Stimulated activated effector memory CD8-positive, alpha-beta T cell treated with anti-CD3 and anti-CD28 coated beads, Interleukin-12 subunit alpha, Interleukin-12 subunit beta, amount 100 ng/mL, for 72 hours (primary cell): ENCODE measurements around the gene SLC35F3.

Experiments
- ATAC-seq: fragments of 150-1000 bp; cut with Tn5 transposase; 2 replicates; pipeline ENCODE4 v1.10.0; 2021
- DNase-seq, 2 donors: peaks; one replicate each; pipeline ENCODE4 v3.0.0; 2021 to 2022; ENCODE audit warnings: low spot score in 2 of 2
- H3K27ac Mint-ChIP-seq: one replicate; pipeline ENCODE4 v1.8.0; 2022; ENCODE audit warnings: mild to moderate bottlenecking, mixed read lengths
- H3K36me3 Mint-ChIP-seq: one replicate; pipeline ENCODE4 v1.8.0; 2022; ENCODE audit warnings: mild to moderate bottlenecking, mixed read lengths
- H3K4me1 Mint-ChIP-seq: one replicate; pipeline ENCODE4 v1.8.0; 2022; ENCODE audit warnings: mixed read lengths
- H3K4me3 Mint-ChIP-seq: one replicate; pipeline ENCODE4 v1.8.0; 2022; ENCODE audit warnings: mild to moderate bottlenecking, mixed read lengths
- H3K9me3 Mint-ChIP-seq: one replicate; pipeline ENCODE4 v1.8.0; 2022; ENCODE audit warnings: mixed read lengths

The SLC35F3 gene

GRCh38 chr1:234272656-234273312 lies 368.3 kb downstream of the SLC35F3 start:
- H3K36me3 Mint-ChIP-seq = peaks cover 9% of the 10 kb centered on the region

GRCh38 chr1:234273981-234274380 lies 369.5 kb downstream of the SLC35F3 start:
- no peak overlapping the region for H3K27ac Mint-ChIP-seq
- ATAC-seq = no peak

More at GRCh38 chr1:234272656-234273312, 368.3 kb downstream of the SLC35F3 start:
- DNase-seq (no peak), ATAC-seq (no peak)
- Mint-ChIP-seq H3K9me3 (no peaks in the 10 kb centered on the region), H3K27ac (no peak overlapping the region), H3K4me3 (no peak overlapping the region), H3K4me1 (peaks cover 34% of the 10 kb centered on the region)

GRCh38 chr1:234276151-234276788 lies 371.8 kb downstream of the SLC35F3 start:
- Mint-ChIP-seq H3K36me3 (peaks cover 9% of the 10 kb centered on the region), H3K9me3 (no peaks in the 10 kb centered on the region), H3K27ac (no peak overlapping the region), H3K4me3 (no peak overlapping the region), H3K4me1 (peaks cover 19% of the 10 kb centered on the region)
- no peak for DNase-seq
- ATAC-seq = no peak

More at GRCh38 chr1:234273981-234274380, 369.5 kb downstream of the SLC35F3 start:
- no peak for DNase-seq
- Mint-ChIP-seq H3K4me3 (no peak overlapping the region), H3K4me1 (peaks cover 34% of the 10 kb centered on the region), H3K36me3 (peaks cover 9% of the 10 kb centered on the region), H3K9me3 (no peaks in the 10 kb centered on the region)

- Mint-ChIP-seq H3K36me3 (no peaks in the 10 kb centered on the region), H3K9me3 (no peaks in the 10 kb centered on the region), H3K27ac (no peak overlapping the region), H3K4me3 (no peak overlapping the region), H3K4me1 (peaks cover 9% of the 10 kb centered on the region)
- ATAC-seq (no peak), DNase-seq (no peak)
Observed at GRCh38 chr1:234277161-234277868, 372.8 kb downstream of the SLC35F3 start.

- ATAC-seq (no peak), DNase-seq (no peak)
- Mint-ChIP-seq H3K4me3 (no peak overlapping the region), H3K4me1 (no peaks in the 10 kb centered on the region), H3K9me3 (no peaks in the 10 kb centered on the region), H3K36me3 (no peaks in the 10 kb centered on the region), H3K27ac (no peak overlapping the region)
Observed at GRCh38 chr1:234279021-234279420, 374.5 kb downstream of the SLC35F3 start.

- Mint-ChIP-seq H3K9me3 (no peaks in the 10 kb centered on the region), H3K36me3 (no peaks in the 10 kb centered on the region), H3K27ac (no peak overlapping the region)
Observed at GRCh38 chr1:234280500-234280899, 376.0 kb downstream of the SLC35F3 start.

GRCh38 chr1:234281826-234282489 lies 377.5 kb downstream of the SLC35F3 start:
- no peak overlapping the region for H3K27ac Mint-ChIP-seq
- no peaks in the 10 kb centered on the region for H3K4me1 Mint-ChIP-seq
- H3K36me3 Mint-ChIP-seq = no peaks in the 10 kb centered on the region
- DNase-seq (no peak), ATAC-seq (no peak)
- no peaks in the 10 kb centered on the region for H3K9me3 Mint-ChIP-seq
- no peak overlapping the region for H3K4me3 Mint-ChIP-seq

More at GRCh38 chr1:234280500-234280899, 376.0 kb downstream of the SLC35F3 start:
- ATAC-seq (no peak), DNase-seq (no peak)
- Mint-ChIP-seq H3K4me1 (no peaks in the 10 kb centered on the region), H3K4me3 (no peak overlapping the region)

GRCh38 chr1:234286206-234286605 lies 381.7 kb downstream of the SLC35F3 start:
- Mint-ChIP-seq H3K36me3 (no peaks in the 10 kb centered on the region), H3K4me3 (no peak overlapping the region), H3K4me1 (no peaks in the 10 kb centered on the region), H3K9me3 (peaks cover 11% of the 10 kb centered on the region), H3K27ac (no peak overlapping the region)
- ATAC-seq = no peak
- DNase-seq = no peak

- no peaks in the 10 kb centered on the region for H3K36me3 Mint-ChIP-seq
- no peak overlapping the region for H3K4me3 Mint-ChIP-seq
- H3K9me3 Mint-ChIP-seq = peaks cover 11% of the 10 kb centered on the region
- DNase-seq = no peak
- H3K27ac Mint-ChIP-seq = no peak overlapping the region
- ATAC-seq = no peak
- H3K4me1 Mint-ChIP-seq = no peaks in the 10 kb centered on the region
Observed at GRCh38 chr1:234288946-234289345, 384.5 kb downstream of the SLC35F3 start.

GRCh38 chr1:234289538-234290305 lies 385.2 kb downstream of the SLC35F3 start:
- DNase-seq = no peak
- H3K4me1 Mint-ChIP-seq = no peaks in the 10 kb centered on the region
- H3K36me3 Mint-ChIP-seq = no peaks in the 10 kb centered on the region
- no peak for ATAC-seq
- H3K27ac Mint-ChIP-seq = no peak overlapping the region
- H3K9me3 Mint-ChIP-seq = peaks cover 11% of the 10 kb centered on the region
- no peak overlapping the region for H3K4me3 Mint-ChIP-seq

GRCh38 chr1:234292011-234292410 lies 387.5 kb downstream of the SLC35F3 start:
- Mint-ChIP-seq H3K9me3 (peaks cover 11% of the 10 kb centered on the region), H3K4me3 (no peak overlapping the region), H3K27ac (no peak overlapping the region), H3K4me1 (no peaks in the 10 kb centered on the region), H3K36me3 (no peaks in the 10 kb centered on the region)
- ATAC-seq = no peak
- no peak for DNase-seq

- ATAC-seq (no peak), DNase-seq (no peak)
- Mint-ChIP-seq H3K4me1 (no peaks in the 10 kb centered on the region), H3K27ac (no peak overlapping the region), H3K9me3 (peaks cover 11% of the 10 kb centered on the region), H3K4me3 (no peak overlapping the region), H3K36me3 (no peaks in the 10 kb centered on the region)
Observed at GRCh38 chr1:234292548-234292947, 388.1 kb downstream of the SLC35F3 start.

- Mint-ChIP-seq H3K4me3 (no peak overlapping the region), H3K36me3 (no peaks in the 10 kb centered on the region), H3K4me1 (no peaks in the 10 kb centered on the region), H3K27ac (no peak overlapping the region), H3K9me3 (peaks cover 9% of the 10 kb centered on the region)
- DNase-seq (no peak), ATAC-seq (no peak)
Observed at GRCh38 chr1:234294109-234294817, 389.8 kb downstream of the SLC35F3 start.

GRCh38 chr1:234295068-234295467 lies 390.6 kb downstream of the SLC35F3 start:
- Mint-ChIP-seq H3K4me3 (no peak overlapping the region), H3K36me3 (no peaks in the 10 kb centered on the region), H3K27ac (no peak overlapping the region), H3K4me1 (no peaks in the 10 kb centered on the region), H3K9me3 (peaks cover under 1% of the 10 kb centered on the region)
- ATAC-seq = no peak
- DNase-seq = no peak
